ENCODE results near the gene PCDH9. TPM values are rescaled to one million over a fixed set of nuclear protein-coding genes. Genes with fewer than 3 reads are reported as not detected.

Gene PCDH9
- total and polyA plus RNA-seq, 8 donors: 0.46 to 3.8 (median 1.5) TPM

DNA sequence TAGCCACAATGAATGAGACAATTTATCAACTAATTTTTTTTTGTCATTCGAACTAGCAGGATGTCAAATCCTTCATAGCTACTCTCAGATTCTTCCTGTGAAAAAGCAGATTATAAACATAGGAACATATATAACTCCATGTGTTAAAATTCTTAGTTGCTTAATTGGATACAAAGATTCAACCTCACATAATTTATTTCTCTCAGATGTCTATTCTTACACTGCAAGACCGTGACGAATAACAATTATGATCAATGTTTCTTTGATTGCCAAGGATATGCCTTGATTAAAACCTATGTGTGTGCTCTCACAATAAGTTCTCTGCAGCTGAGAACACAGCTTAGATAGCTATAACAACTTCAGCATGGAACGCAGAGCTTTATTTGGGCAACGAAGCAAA is 872.7 kb downstream of the PCDH9 start:
- Histone ChIP-seq H3K27ac (no peak overlapping the region), H3K36me3 (no peaks in the 10 kb centered on the region), H3K4me1 (peaks cover 0 to 17% (median 11%) of the 10 kb centered on the region in 3 donors), H3K4me3 (no peak overlapping the region), H3K9me3 (no peaks in the 10 kb centered on the region), H3K27me3 (peaks cover 0 to 19% (median 7%) of the 10 kb centered on the region in 4 donors)
- TF ChIP-seq, protein P1, sequence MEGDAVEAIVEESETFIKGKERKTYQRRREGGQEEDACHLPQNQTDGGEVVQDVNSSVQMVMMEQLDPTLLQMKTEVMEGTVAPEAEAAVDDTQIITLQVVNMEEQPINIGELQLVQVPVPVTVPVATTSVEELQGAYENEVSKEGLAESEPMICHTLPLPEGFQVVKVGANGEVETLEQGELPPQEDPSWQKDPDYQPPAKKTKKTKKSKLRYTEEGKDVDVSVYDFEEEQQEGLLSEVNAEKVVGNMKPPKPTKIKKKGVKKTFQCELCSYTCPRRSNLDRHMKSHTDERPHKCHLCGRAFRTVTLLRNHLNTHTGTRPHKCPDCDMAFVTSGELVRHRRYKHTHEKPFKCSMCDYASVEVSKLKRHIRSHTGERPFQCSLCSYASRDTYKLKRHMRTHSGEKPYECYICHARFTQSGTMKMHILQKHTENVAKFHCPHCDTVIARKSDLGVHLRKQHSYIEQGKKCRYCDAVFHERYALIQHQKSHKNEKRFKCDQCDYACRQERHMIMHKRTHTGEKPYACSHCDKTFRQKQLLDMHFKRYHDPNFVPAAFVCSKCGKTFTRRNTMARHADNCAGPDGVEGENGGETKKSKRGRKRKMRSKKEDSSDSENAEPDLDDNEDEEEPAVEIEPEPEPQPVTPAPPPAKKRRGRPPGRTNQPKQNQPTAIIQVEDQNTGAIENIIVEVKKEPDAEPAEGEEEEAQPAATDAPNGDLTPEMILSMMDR (IDR thresholded peaks at IDR 0.05): no peak
- ATAC-seq: no peak
- FAIRE-seq: no peak
- 75 to 86% methylated on average over 5 of the region's 5 CpGs for WGBS, 2 donors
- no peak for DNase-seq
- intact Hi-C loops (cut with DNase I): no loop called here

DNA sequence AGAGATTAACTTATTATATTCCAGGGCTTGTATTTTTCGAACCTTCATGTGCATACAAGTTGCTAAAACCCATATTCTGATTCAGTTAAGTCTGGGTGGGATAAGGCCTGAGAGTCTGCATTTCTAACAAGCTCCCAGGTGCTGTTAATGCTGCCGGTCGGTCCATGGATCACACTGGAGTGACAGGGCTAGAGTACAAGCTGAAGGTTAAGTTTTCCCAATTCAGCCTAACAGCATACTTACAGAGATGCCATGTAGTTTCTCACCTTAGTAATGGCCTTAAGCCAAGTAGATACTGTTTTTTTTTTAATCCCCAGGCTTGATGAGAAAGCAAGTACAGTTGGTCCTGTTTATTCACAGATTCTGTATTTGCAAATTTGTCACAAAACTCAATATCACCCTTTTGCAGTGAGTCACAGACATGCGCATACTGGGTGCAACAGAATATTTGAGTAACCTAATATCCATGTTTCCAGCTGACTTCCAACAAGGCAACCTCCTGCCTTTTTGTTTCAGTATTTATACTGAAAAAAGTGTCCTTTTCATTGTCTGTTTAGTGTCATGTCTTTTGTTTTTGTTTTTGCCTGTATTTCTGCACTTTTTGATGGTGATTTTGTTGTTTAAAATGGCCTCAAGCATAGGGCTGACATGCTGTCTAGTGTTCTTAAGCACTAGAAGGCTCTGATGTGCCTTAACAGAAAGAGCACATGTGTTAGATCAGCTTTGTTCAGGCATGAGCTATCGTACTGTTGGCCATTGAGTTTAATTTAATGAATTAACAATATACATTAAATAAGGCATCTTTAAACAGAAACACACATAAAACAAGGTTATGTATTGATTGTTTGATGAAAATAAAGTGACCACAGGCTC is 875.0 kb downstream of the PCDH9 start:
- DNase-seq (no peak), ATAC-seq (peak in 1 of 4 donors; percentile 32), FAIRE-seq (no peak)
- no peak overlapping the region for H3K4me3 ChIP-seq
- H3K27me3 ChIP-seq: peaks cover 0 to 19% (median 7%) of the 10 kb centered on the region in 4 donors
- no peaks in the 10 kb centered on the region for H3K36me3 ChIP-seq
- H3K4me1 ChIP-seq: peaks cover 0 to 17% (median 11%) of the 10 kb centered on the region in 3 donors
- no peak overlapping the region for H3K27ac ChIP-seq
- intact Hi-C loops (cut with DNase I): no loop called here
- TF ChIP-seq, protein P1 (IDR thresholded peaks at IDR 0.05): no peak
- H3K9me3 ChIP-seq: no peaks in the 10 kb centered on the region
- WGBS, 2 donors: 65 to 70% methylated on average over 5 of the region's 5 CpGs

DNA sequence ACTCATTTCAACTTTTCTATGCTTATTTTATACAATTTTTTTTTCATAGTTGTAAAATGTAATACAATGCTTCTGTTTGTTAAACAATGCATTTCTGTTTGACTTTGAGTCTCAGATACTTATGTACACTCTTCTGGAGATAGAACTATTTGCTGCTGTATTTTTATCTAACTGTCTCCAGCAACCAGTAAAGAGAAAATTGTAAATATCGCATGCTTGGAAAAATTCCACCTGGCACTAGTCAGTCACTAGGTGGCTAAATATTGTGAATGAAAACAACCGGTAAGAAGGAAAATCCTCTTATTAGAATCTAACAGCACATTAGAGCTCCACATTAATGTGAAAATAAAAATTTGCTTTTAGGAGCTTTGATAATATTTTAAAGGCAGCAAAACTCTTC is 876.5 kb downstream of the PCDH9 start:
- H3K4me3 ChIP-seq: no peak overlapping the region
- H3K36me3 ChIP-seq: no peaks in the 10 kb centered on the region
- peaks cover 0 to 26% (median 20%) of the 10 kb centered on the region in 3 donors for H3K4me1 ChIP-seq
- intact Hi-C loops (cut with DNase I): no loop called here
- peak; percentile 66 to 89 (median 81) for ATAC-seq
- 1 to 8% methylated on average over 2 of the region's 2 CpGs for WGBS, 2 donors
- no peak overlapping the region for H3K27ac ChIP-seq
- no peaks in the 10 kb centered on the region for H3K9me3 ChIP-seq
- TF ChIP-seq, protein P1 (IDR thresholded peaks at IDR 0.05): no peak
- peaks cover 0 to 13% (median 6%) of the 10 kb centered on the region in 4 donors for H3K27me3 ChIP-seq
- DNase-seq: peak in 2 of 6 donors; percentile 16 to 38
- no peak for FAIRE-seq

DNA sequence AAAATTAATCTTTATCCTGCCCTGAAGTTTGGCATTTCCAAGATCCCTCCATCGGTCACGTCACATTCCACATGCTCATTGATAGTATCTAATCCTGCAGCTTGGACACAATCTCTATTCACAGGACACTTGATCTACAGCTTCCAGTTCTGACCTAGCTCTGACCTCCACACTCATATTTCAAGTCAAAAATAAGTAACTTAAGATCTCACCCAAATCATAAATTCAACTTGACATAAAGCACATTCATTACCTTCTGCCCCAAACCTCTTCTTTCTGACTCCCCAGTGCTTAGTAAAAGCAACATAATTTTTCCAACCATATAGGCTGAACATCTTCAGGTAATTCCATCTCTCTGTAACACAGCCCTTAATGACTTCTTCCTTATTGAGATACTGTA is 880.2 kb downstream of the PCDH9 start:
- DNase-seq: no peak

More for the DNA sequence above, 880.2 kb downstream of the PCDH9 start:
- 54 to 58% methylated on average over 2 of the region's 2 CpGs for WGBS, 2 donors
- Histone ChIP-seq H3K36me3 (no peaks in the 10 kb centered on the region), H3K4me1 (peaks cover 0 to 31% (median 23%) of the 10 kb centered on the region in 3 donors), H3K27ac (no peak overlapping the region), H3K4me3 (no peak overlapping the region), H3K9me3 (no peaks in the 10 kb centered on the region), H3K27me3 (no peaks in the 10 kb centered on the region)
- ATAC-seq: no peak
- intact Hi-C loops (cut with DNase I): no loop called here
- TF ChIP-seq, protein P1 (IDR thresholded peaks at IDR 0.05): no peak
- FAIRE-seq: no peak
